NCI-H2227 (cell line): Measurements from ENCODE around the gene RRP1B.

Experiments used
- DNase-seq: peaks from one replicate; lab custom pipeline; 2025; ENCODE audit not compliant: unreplicated experiment; lab: John Stamatoyannopoulos, UW

Gene RRP1B

DNA sequence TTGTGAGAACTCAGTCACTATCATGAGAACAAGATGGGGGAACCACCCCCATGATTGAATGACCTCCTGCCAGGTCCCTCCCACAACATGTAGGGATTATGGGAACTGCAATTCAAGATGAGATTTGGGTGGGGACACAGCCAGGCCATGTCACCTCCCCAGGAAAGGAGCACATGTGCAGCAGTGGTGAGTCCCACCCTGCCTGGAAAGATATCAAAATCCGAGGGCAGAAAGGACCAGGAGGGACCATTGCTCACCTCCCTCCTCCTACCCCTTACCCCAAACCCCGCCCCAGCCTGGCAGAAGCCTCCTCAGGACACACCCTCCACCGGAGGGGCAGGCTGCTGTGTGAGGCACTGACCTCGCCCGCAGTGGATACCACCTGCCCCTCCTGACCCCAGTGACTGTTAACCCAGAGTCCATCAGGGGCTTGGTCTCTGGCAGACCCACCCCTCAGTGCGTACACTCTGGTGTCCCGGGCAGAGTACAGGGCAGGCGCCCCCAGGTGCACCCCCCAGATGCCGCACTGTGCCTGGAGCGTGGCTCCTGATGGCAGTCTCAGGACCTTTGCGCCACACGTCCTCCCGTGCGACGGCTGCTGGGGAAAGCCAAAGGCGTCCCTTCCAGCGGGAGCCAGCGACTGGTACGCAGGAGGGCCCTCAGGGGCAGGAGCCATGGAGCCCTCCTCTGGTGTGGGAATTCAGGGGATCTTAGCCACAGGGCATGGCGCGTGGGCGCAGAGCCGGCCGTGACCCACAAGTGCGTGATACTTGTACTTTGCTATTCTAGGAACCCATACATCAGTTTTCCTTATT is 80.5 kb downstream of the RRP1B start:
- DNase-seq, result no peak

DNA sequence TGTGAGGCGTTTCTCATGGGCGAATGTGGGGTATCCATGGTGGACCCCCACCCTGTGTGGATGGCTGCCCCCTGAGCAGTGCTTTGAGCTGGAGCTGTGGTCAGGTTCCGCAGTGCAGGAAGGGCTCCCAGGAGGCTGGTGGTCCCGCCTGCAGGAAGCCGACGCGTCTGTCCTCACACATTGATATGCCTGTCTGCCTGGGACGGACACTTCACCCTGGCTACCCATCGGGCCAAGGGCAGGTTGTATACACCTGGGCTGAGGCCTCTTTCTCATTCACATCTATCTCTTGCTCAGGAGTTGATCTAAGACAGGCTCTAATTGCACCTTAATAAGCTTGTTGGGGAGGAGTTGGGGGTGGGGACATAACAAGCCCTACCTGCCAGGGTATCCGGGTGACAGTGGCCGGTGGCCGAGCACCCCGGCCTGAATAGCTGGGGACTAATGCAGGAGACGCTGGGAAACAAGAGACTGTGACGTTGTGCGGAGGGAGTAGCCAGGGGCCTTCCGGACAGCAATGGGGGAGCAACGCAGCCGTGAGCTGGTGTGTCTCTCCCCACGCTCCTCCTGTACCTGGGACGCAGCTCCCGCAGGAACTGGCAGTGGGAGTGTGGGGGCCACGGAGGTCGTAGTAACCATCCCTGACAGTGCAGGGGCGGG is 81.3 kb downstream of the RRP1B start:
- DNase-seq, result peak; percentile 66

DNA sequence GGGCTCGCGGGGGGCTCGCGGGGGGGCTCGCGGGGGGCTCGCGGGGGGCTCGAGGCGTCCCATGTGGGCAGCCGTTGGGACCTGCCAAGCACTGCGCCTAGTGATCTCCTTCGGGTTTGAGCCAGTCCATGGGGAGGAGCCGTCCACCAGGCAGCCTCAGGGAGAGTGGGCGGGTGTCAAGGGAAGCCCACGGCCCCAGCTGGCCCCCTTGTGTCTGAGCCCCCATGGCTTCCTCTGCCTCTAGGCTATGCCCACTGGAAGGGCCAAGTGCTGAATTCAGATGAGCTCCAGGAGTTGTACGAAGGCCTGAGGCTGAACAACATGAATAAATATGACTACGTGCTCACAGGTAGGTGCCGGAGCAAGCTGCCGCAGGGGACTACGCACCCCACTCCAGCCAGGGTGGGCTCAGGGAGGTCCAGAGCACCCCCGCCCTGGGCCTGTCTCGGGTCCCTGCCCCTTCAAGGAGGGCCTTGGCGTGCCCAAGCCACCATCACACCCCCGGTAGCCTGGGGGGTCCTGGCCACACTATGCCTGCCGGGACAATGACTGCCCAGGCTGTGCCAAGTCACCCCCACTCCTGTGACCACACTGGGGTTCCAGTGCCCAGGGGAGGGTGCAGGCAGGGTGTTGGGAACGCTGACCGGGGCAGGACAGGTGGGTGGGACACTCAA is 82.2 kb downstream of the RRP1B start:
- DNase-seq, result peak; percentile 29

DNA sequence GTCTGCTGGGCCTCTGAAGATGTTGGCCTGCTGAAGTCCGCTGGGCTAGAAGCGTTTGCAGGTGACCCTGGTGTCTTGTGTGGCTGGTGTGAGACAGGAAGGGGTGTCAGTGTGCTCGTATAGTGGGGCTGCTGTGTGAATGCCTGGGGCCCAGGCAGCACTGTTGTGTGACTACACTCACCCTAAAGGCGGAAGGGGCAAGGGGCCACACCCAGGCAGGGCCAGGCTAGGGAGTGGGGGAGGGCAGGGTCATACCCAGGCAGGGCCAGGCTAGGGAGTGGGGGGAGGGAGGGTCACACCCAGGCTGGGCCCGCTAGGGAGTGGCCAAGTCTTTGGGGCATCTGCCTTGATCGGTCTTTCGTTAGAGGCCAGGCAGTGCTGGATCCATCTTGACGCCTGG is 84.6 kb downstream of the RRP1B start:
- DNase-seq, result no peak

DNA sequence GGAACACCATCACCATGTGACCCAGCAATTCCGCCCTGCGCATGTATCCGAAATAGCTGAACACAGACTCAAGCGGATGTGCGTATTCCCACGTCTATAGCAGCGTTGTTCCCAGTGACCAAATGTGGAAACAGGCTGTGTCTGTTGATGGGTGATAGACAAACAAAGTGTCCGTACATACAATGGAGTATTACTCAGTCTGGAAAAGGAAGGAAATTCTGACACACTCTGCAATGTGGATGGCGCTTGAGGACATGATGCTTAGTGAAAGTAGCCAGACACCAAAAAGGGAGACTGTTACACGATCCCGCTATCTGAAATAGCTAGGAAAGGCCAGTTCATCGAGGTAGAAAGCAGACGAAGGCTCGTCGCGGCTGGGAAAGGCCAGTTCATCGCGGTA is 85.4 kb downstream of the RRP1B start:
- DNase-seq, result no peak
